Measurements from ENCODE around the gene PCSK9. TPM values are rescaled to one million over a fixed set of nuclear protein-coding genes. Genes with fewer than 3 reads are reported as not detected.

The PCSK9 gene
- total and polyA plus RNA-seq, 9 of the 15 experiments (the other 6 are each of a cell fraction or from before 2014, with no cell fraction given): 3.2 to 58.6 (median 24.7) TPM

DNA sequence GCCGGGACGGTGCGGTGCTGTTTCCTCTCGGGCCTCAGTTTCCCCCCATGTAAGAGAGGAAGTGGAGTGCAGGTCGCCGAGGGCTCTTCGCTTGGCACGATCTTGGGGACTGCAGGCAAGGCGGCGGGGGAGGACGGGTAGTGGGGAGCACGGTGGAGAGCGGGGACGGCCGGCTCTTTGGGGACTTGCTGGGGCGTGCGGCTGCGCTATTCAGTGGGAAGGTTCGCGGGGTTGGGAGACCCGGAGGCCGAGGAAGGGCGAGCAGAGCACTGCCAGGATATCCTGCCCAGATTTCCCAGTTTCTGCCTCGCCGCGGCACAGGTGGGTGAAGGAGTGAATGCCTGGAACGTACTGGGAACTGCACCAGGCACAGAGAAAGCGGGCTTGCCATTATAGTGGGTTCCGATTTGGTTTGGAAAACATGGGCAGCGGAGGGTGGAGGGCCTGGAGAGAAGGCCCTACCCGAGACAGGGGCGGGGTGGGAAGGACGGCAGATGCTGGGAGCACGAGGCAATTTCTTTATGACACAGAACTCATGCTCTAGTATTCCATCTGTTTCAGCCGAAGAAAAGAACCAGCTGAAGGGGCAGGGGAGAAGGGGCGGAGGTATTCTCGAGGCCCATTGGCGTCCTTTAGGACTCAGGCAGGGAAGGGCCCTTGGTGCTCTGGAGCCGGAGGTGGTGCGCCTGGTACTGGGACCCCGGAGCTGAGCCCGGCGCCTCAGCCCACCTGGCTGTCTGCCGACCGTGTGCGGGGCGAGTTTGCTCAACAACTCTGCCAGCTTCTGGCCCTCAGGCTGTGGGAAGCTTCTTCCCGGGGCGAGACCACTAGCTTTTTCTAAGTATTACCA lies 960 bp downstream of the PCSK9 start (continued):
- TF ChIP-seq, protein P1, sequence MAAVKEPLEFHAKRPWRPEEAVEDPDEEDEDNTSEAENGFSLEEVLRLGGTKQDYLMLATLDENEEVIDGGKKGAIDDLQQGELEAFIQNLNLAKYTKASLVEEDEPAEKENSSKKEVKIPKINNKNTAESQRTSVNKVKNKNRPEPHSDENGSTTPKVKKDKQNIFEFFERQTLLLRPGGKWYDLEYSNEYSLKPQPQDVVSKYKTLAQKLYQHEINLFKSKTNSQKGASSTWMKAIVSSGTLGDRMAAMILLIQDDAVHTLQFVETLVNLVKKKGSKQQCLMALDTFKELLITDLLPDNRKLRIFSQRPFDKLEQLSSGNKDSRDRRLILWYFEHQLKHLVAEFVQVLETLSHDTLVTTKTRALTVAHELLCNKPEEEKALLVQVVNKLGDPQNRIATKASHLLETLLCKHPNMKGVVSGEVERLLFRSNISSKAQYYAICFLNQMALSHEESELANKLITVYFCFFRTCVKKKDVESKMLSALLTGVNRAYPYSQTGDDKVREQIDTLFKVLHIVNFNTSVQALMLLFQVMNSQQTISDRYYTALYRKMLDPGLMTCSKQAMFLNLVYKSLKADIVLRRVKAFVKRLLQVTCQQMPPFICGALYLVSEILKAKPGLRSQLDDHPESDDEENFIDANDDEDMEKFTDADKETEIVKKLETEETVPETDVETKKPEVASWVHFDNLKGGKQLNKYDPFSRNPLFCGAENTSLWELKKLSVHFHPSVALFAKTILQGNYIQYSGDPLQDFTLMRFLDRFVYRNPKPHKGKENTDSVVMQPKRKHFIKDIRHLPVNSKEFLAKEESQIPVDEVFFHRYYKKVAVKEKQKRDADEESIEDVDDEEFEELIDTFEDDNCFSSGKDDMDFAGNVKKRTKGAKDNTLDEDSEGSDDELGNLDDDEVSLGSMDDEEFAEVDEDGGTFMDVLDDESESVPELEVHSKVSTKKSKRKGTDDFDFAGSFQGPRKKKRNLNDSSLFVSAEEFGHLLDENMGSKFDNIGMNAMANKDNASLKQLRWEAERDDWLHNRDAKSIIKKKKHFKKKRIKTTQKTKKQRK (IDR thresholded peaks at IDR 0.05; ENCODE audit: borderline replicate concordance, low read depth, low read length): no peak
- TF ChIP-seq, protein P2, sequence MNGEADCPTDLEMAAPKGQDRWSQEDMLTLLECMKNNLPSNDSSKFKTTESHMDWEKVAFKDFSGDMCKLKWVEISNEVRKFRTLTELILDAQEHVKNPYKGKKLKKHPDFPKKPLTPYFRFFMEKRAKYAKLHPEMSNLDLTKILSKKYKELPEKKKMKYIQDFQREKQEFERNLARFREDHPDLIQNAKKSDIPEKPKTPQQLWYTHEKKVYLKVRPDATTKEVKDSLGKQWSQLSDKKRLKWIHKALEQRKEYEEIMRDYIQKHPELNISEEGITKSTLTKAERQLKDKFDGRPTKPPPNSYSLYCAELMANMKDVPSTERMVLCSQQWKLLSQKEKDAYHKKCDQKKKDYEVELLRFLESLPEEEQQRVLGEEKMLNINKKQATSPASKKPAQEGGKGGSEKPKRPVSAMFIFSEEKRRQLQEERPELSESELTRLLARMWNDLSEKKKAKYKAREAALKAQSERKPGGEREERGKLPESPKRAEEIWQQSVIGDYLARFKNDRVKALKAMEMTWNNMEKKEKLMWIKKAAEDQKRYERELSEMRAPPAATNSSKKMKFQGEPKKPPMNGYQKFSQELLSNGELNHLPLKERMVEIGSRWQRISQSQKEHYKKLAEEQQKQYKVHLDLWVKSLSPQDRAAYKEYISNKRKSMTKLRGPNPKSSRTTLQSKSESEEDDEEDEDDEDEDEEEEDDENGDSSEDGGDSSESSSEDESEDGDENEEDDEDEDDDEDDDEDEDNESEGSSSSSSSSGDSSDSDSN (IDR thresholded peaks at IDR 0.05; ENCODE audit: borderline replicate concordance in 1 of 2, low read depth in 2 of 2, low read length in 2 of 2): peak in 1 of 2 experiments; percentile 32; a peak in 1 of 4 replicates
- 0 out of 4 replicates have a peak, but pooled peaks of 1 of the 2 experiments have one; percentile 52 for TF ChIP-seq SIN3A (IDR thresholded peaks at IDR 0.05; ENCODE audit: borderline replicate concordance in 2 of 2, control insufficient read depth in 1 of 2, low read depth in 2 of 2, low read length in 2 of 2)
- TF ChIP-seq, protein P3, sequence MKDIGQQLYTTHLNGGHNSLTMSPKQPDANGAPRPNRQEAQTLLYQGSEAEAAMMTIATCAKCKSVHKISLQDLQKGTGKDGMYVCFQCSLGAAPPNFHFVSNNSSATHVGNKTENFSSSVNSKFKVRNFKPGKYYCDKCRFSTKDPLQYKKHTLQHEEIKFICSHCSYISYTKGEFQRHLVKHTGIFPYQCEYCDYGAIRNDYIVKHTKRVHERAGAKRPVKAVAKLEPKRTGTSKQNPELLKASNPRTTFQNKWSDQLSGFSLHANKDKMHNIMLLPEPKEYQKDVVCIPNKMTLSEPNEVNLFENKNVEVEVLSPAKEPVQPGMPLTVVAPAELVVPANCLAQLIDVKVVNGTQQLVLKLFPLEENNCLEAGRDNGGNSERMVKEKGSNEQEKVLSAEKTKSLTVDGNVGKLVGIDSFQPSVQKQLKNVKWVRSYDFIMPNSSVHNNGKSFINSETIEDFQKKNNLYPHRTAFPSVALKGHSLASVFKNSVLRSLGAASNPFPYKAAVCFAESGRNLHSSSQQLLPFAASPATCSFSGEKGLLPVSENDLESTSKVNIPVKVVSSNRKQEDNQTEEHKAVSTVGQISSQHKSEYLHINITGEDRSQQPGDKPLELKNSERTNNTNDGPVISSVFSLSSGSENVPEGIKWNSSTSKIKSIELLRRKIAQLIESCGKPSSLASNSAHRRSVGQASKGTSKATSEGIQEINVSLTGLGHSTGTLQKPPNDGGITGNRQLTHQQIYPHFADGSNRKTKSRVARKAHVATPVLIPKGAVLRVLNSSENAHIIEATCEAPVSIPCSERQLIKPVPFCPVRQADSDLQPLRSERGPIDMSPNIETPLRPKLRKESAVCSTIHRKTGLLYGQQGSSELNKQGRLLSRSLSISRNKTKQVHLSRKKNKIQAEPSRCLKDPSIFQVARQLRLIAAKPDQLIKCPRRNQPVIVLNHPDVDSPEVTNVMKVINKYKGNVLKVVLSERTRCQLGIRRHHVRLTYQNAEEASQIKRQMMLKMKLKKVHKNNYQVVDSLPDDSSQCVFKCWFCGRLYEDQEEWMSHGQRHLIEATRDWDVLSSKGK (CRISPR knock-in tag; IDR thresholded peaks at IDR 0.05): no peak
- TF ChIP-seq, protein P4, sequence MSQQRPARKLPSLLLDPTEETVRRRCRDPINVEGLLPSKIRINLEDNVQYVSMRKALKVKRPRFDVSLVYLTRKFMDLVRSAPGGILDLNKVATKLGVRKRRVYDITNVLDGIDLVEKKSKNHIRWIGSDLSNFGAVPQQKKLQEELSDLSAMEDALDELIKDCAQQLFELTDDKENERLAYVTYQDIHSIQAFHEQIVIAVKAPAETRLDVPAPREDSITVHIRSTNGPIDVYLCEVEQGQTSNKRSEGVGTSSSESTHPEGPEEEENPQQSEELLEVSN (IDR thresholded peaks at IDR 0.05; ENCODE audit: borderline replicate concordance in 1 of 2, extremely low read depth in 1 of 2, insufficient read depth in 1 of 2, insufficient read length in 1 of 2, low read depth in 1 of 2, low read length in 1 of 2, poor library complexity in 1 of 2, severe bottlenecking in 1 of 2): peak in 1 of 2 experiments; percentile 54
- TF ChIP-seq NRF1 (conservative IDR thresholded peaks at IDR 0.05 in 1 of 2, IDR thresholded peaks at IDR 0.05 in 1 of 2): 0 out of 4 replicates have a peak, but pooled peaks of 1 of the 2 experiments have one; percentile 12
- 0 out of 2 replicates have a peak, but pooled peaks have one; percentile 6 for TF ChIP-seq CBX1 (IDR thresholded peaks at IDR 0.05; ENCODE audit: low read depth)
- TF ChIP-seq KAT7 (CRISPR knock-in tag; IDR thresholded peaks at IDR 0.05; ENCODE audit: borderline replicate concordance): peak; percentile 27; the same call in 1 of the 2 replicates
- TF ChIP-seq BCOR (IDR thresholded peaks at IDR 0.05): peak; percentile 23; the same call in 1 of the 2 replicates
